H9 (cell line): ENCODE data around the gene N4BP3. TPM values are rescaled to one million over a fixed set of nuclear protein-coding genes. Genes with fewer than 3 reads are reported as not detected.

Source experiments
- DNase-seq: peaks from one replicate; pipeline ENCODE4 v3.0.0-alpha.2; 2017
- H2AFZ ChIP-seq: one replicate; pipeline ENCODE4 v1.6.1; 2013; ENCODE audit warnings: mild to moderate bottlenecking, low read length, control low read depth, moderate library complexity
- H2AK5ac ChIP-seq: 2 replicates; pipeline ENCODE4 v1.6.1; 2013; ENCODE audit warnings: low read length, control low read depth, mixed read lengths; ENCODE audit not compliant: insufficient read length
- H2BK120ac ChIP-seq: one replicate; pipeline ENCODE4 v1.6.1; 2013; ENCODE audit warnings: low read depth, mild to moderate bottlenecking, low read length, control low read depth, inconsistent platforms; ENCODE audit not compliant: poor library complexity, severe bottlenecking
- H2BK12ac ChIP-seq: 2 replicates; pipeline ENCODE4 v1.6.1; 2013; ENCODE audit warnings: low read length, control low read depth, mixed read lengths, low read depth; ENCODE audit not compliant: insufficient read length
- H2BK15ac ChIP-seq: 2 replicates; pipeline ENCODE4 v1.6.1; 2013; ENCODE audit warnings: low read depth, low read length, control low read depth
- H2BK20ac ChIP-seq: one replicate; pipeline ENCODE4 v1.6.1; 2013; ENCODE audit warnings: low read depth, mild to moderate bottlenecking, low read length, control low read depth, inconsistent platforms; ENCODE audit not compliant: poor library complexity, severe bottlenecking
- H2BK5ac ChIP-seq: 2 replicates; pipeline ENCODE4 v1.6.1; 2013; ENCODE audit warnings: low read length, control low read depth, mixed read lengths; ENCODE audit not compliant: insufficient read length
- H3K14ac ChIP-seq: 2 replicates; pipeline ENCODE4 v1.6.1; 2013; ENCODE audit warnings: low read length, control low read depth; ENCODE audit not compliant: insufficient read depth
- H3K18ac ChIP-seq: 2 replicates; pipeline ENCODE4 v1.6.1; 2013; ENCODE audit warnings: low read depth, mild to moderate bottlenecking, mixed read lengths, low read length, control low read depth; ENCODE audit not compliant: insufficient read length
- H3K23ac ChIP-seq: 2 replicates; pipeline ENCODE4 v1.6.1; 2013; ENCODE audit warnings: low read length, control low read depth, mixed read lengths, low read depth; ENCODE audit not compliant: insufficient read length
- H3K23me2 ChIP-seq: 2 replicates; pipeline ENCODE4 v1.6.1; 2013; ENCODE audit warnings: low read depth, mild to moderate bottlenecking, mixed read lengths, low read length, control low read depth; ENCODE audit not compliant: insufficient read length, poor library complexity, severe bottlenecking
- H3K27ac ChIP-seq: 2 replicates; pipeline ENCODE4 v1.5.1; 2013; ENCODE audit warnings: low read length, control low read depth, mixed read lengths, low read depth; ENCODE audit not compliant: insufficient read length
- H3K27me3 ChIP-seq: 2 replicates; pipeline ENCODE4 v1.6.1; 2013; ENCODE audit warnings: low read length, control low read depth, inconsistent platforms; ENCODE audit not compliant: insufficient read depth
- H3K4ac ChIP-seq: 2 replicates; pipeline ENCODE4 v1.6.1; 2013; ENCODE audit warnings: low read depth, mild to moderate bottlenecking, control low read depth, inconsistent platforms, low read length, moderate library complexity
- H3K4me1 ChIP-seq: 2 replicates; pipeline ENCODE4 v1.6.1; 2013; ENCODE audit warnings: low read length, control low read depth, inconsistent platforms; ENCODE audit not compliant: insufficient read depth
- H3K4me2 ChIP-seq: 2 replicates; pipeline ENCODE4 v1.6.1; 2013; ENCODE audit warnings: low read length, control low read depth, mixed read lengths; ENCODE audit not compliant: insufficient read length, insufficient read depth
- H3K56ac ChIP-seq: 2 replicates; pipeline ENCODE4 v1.6.1; 2013; ENCODE audit warnings: low read depth, mild to moderate bottlenecking, mixed read lengths, low read length, control low read depth; ENCODE audit not compliant: insufficient read length
- H3K79me1 ChIP-seq: 2 replicates; pipeline ENCODE4 v1.6.1; 2013; ENCODE audit warnings: low read depth, mild to moderate bottlenecking, moderate library complexity, low read length, control low read depth, inconsistent platforms; ENCODE audit not compliant: insufficient read depth, poor library complexity, severe bottlenecking
- H3K79me2 ChIP-seq: 2 replicates; pipeline ENCODE4 v1.6.1; 2013; ENCODE audit warnings: low read length, control low read depth, inconsistent platforms; ENCODE audit not compliant: insufficient read depth
- H3K9ac ChIP-seq: 2 replicates; pipeline ENCODE4 v1.6.1; 2013; ENCODE audit warnings: low read length, control low read depth, mixed read lengths; ENCODE audit not compliant: insufficient read length; ENCODE audit errors: extremely low read depth
- H3K9me3 ChIP-seq: one replicate; pipeline ENCODE4 v1.6.1; 2013; ENCODE audit warnings: low read depth, low read length, inconsistent platforms; ENCODE audit not compliant: control insufficient read depth
- H3T11ph ChIP-seq: one replicate; pipeline ENCODE4 v1.6.1; 2013; ENCODE audit warnings: mild to moderate bottlenecking, low read length, control low read depth, inconsistent platforms
- H4K20me1 ChIP-seq: one replicate; pipeline ENCODE4 v1.6.1; 2013; ENCODE audit not compliant: control insufficient read depth, insufficient read length, insufficient read depth
- H4K5ac ChIP-seq: 2 replicates; pipeline ENCODE4 v1.6.1; 2013; ENCODE audit warnings: low read depth, mild to moderate bottlenecking, mixed read lengths, low read length, control low read depth; ENCODE audit not compliant: insufficient read length
- H4K8ac ChIP-seq: replicated peaks from 2 replicates; pipeline ENCODE4 v1.6.1; 2013; ENCODE audit warnings: low read length, control low read depth, mixed read lengths, low read depth; ENCODE audit not compliant: insufficient read length
- H4K91ac ChIP-seq: 2 replicates; pipeline ENCODE4 v1.6.1; 2013; ENCODE audit warnings: low read depth, mild to moderate bottlenecking, moderate library complexity, mixed read lengths, low read length, control low read depth; ENCODE audit not compliant: insufficient read length
- H3K27ac Mint-ChIP-seq, 3 experiments: 2 replicates in 2 of 3; 3 replicates in 1 of 3; pipeline ENCODE4 v1.8.0; 2020 to 2021; ENCODE audit warnings: mixed read lengths in 3 of 3, mild to moderate bottlenecking in 1 of 3, moderate library complexity in 1 of 3
- H3K27me3 Mint-ChIP-seq: 2 replicates; pipeline ENCODE4 v1.8.0; 2021; ENCODE audit warnings: low read depth, mild to moderate bottlenecking, moderate library complexity, mixed read lengths
- H3K36me3 Mint-ChIP-seq, 3 experiments: 2 replicates in 2 of 3; 3 replicates in 1 of 3; pipeline ENCODE4 v1.8.0; 2020 to 2021; ENCODE audit warnings: low read depth in 3 of 3, mixed read lengths in 3 of 3; ENCODE audit not compliant: insufficient read depth in 1 of 3
- H3K4me1 Mint-ChIP-seq, 2 experiments: 2 replicates each; pipeline ENCODE4 v1.8.0; 2020; ENCODE audit warnings: mixed read lengths in 2 of 2
- H3K4me3 Mint-ChIP-seq, 2 experiments: 2 replicates in 1 of 2; 3 replicates in 1 of 2; pipeline ENCODE4 v1.8.0; 2020 to 2021; ENCODE audit warnings: mild to moderate bottlenecking in 2 of 2, mixed read lengths in 2 of 2, moderate library complexity in 1 of 2
- H3K9me3 Mint-ChIP-seq, 2 experiments: 2 replicates in 1 of 2; 3 replicates in 1 of 2; pipeline ENCODE4 v1.8.0; 2020; ENCODE audit warnings: mild to moderate bottlenecking in 2 of 2, mixed read lengths in 2 of 2, moderate library complexity in 1 of 2
- CTCF ChIP-seq: fragments of 200-600 bp; sonication (generic); conservative IDR thresholded peaks from 3 replicates; pipeline ENCODE4 v1.8.0; 2021; ENCODE audit warnings: antibody characterized with exemption, mild to moderate bottlenecking
- WGBS: extraction: QIAGEN DNeasy Blood & Tissue Kit; methylation state at CpG from one replicate; pipeline ENCODE4 v1.1.7; 2013; ENCODE audit warnings: missing lambda C conversion rate, low lambda C conversion rate, mixed read lengths; ENCODE audit not compliant: insufficient read length; ENCODE audit errors: extremely low coverage; 5-methylcytosine and 5-hydroxymethylcytosine counted together
- total RNA-seq: library from RNA; stranded (reverse); gene quantifications from 2 replicates; pipeline ENCODE4 v1.2.1, GENCODE V29; 2021

Gene N4BP3
- total RNA-seq, 1 experiment from 2014 or later, result 32.1 TPM

- no peak overlapping the region; a peak in 1 of 5 replicates for H3K4me3 Mint-ChIP-seq
- WGBS, result no CpG with 5 or more reads among the region's 5 CpGs
- no peak overlapping the region for H3K14ac ChIP-seq
- no peak overlapping the region for H3K18ac ChIP-seq
- H3K36me3 Mint-ChIP-seq, result no peaks in the 10 kb centered on the region
- no peaks in the 10 kb centered on the region for H3K9me3 ChIP-seq
- H4K20me1 ChIP-seq, result no peaks in the 10 kb centered on the region
- no peak for DNase-seq
- H2BK15ac ChIP-seq, result no peak overlapping the region
- H3K23ac ChIP-seq, result no peak overlapping the region
- H3K27me3 ChIP-seq, result no peaks in the 10 kb centered on the region
- no peak overlapping the region for H4K91ac ChIP-seq
- no peak overlapping the region for H2BK120ac ChIP-seq
- no peak overlapping the region for H4K8ac ChIP-seq
- no peak overlapping the region for H3K9ac ChIP-seq
- no peak overlapping the region for H3K56ac ChIP-seq
- no peak overlapping the region for H3T11ph ChIP-seq
- no peaks in the 10 kb centered on the region for H3K23me2 ChIP-seq
- no peak overlapping the region for H4K5ac ChIP-seq
- no peak overlapping the region for H2BK20ac ChIP-seq
- H2BK5ac ChIP-seq, result no peak overlapping the region
- peaks cover 3% of the 10 kb centered on the region; the same call in 1 of the 2 replicates for H3K4me1 ChIP-seq
- H2AK5ac ChIP-seq, result no peak overlapping the region
- no peaks in the 10 kb centered on the region for H3K79me1 ChIP-seq
- no peak overlapping the region for H2AFZ ChIP-seq
- H3K4me2 ChIP-seq, result no peak overlapping the region
- no peak overlapping the region for H3K27ac ChIP-seq
- H3K79me2 ChIP-seq, result no peaks in the 10 kb centered on the region
- TF ChIP-seq CTCF, result no peak
- no peak overlapping the region for H3K4ac ChIP-seq
- H3K4me1 Mint-ChIP-seq, result peaks cover 10 to 13% of the 10 kb centered on the region in 2 experiments
- H3K27ac Mint-ChIP-seq, result peak overlapping the region in 1 of 3 experiments; percentile 31; a peak in 1 of 7 replicates
- H2BK12ac ChIP-seq, result no peak overlapping the region
- H3K9me3 Mint-ChIP-seq, result peaks cover 0 to 3% of the 10 kb centered on the region in 2 experiments; a peak in 1 of 5 replicates
- peaks cover 1% of the 10 kb centered on the region for H3K27me3 Mint-ChIP-seq
Measured at GRCh38 chr5:178104492-178104891, 8.8 kb upstream of the N4BP3 start.
